Measurements from ENCODE around the gene POC1B. TPM values are rescaled to one million over a fixed set of nuclear protein-coding genes. Genes with fewer than 3 reads are reported as not detected.

POC1B gene
- total RNA-seq, 1 experiment from 2014 or later: 14.1 TPM

DNA sequence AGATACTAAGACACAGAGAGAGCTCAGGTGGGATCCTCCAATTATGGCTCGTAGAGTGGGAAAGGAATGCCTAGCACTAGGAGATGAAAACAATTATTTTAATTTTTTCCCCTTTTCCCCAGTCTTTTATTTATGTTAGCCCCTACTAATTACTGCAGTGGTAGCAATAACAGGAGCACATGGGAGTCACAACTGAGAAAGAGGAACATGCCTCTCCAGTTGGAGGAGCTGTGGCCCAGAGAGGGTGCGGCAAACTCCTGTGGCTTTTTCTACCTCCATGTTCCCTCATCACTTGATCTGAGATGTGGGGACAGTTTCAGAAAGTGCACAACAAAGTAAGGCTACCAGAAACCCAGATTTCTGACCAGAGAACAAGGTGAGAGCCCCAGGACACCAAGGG, 25.9 kb upstream of the POC1B start:
- H3K4me3 Mint-ChIP-seq (ENCODE audit: unreplicated experiment): no peak overlapping the region
- no peaks in the 10 kb centered on the region for H3K4me1 Mint-ChIP-seq (ENCODE audit: low read depth, unreplicated experiment)
- POLR2A ChIA-PET: no interaction called here
- Histone ChIP-seq H3K4me3 (ENCODE audit: low read depth, low read length) (no peak overlapping the region), H3K9me3 (no peaks in the 10 kb centered on the region), H3K27me3 (replicated peaks; ENCODE audit: control insufficient read depth, insufficient read depth, low read length) (no peaks in the 10 kb centered on the region), H3K4me1 (no peaks in the 10 kb centered on the region), H3K36me3 (ENCODE audit: control insufficient read depth, insufficient read depth, low read length) (no peaks in the 10 kb centered on the region)
- no TSS peak for BruUV-seq (replicated peaks)
- no peak overlapping the region for H3K27ac Mint-ChIP-seq (ENCODE audit: unreplicated experiment)
- no peaks in the 10 kb centered on the region for H3K36me3 Mint-ChIP-seq (ENCODE audit: insufficient read depth, unreplicated experiment)
- TF ChIP-seq, protein P1, sequence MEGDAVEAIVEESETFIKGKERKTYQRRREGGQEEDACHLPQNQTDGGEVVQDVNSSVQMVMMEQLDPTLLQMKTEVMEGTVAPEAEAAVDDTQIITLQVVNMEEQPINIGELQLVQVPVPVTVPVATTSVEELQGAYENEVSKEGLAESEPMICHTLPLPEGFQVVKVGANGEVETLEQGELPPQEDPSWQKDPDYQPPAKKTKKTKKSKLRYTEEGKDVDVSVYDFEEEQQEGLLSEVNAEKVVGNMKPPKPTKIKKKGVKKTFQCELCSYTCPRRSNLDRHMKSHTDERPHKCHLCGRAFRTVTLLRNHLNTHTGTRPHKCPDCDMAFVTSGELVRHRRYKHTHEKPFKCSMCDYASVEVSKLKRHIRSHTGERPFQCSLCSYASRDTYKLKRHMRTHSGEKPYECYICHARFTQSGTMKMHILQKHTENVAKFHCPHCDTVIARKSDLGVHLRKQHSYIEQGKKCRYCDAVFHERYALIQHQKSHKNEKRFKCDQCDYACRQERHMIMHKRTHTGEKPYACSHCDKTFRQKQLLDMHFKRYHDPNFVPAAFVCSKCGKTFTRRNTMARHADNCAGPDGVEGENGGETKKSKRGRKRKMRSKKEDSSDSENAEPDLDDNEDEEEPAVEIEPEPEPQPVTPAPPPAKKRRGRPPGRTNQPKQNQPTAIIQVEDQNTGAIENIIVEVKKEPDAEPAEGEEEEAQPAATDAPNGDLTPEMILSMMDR (IDR thresholded peaks at IDR 0.05; ENCODE audit: insufficient read depth in 1 of 2, low read depth in 1 of 2, low read length in 1 of 2, severe bottlenecking in 1 of 2, unreplicated experiment in 1 of 2): no peak
- intact Hi-C loops (cut with micrococcal nuclease; ENCODE audit: unreplicated experiment): no loop called here
- no peak for DNase-seq
- no peaks in the 10 kb centered on the region for H3K27me3 Mint-ChIP-seq (ENCODE audit: insufficient read depth, unreplicated experiment)
- peaks cover 11% of the 10 kb centered on the region for H3K9me3 Mint-ChIP-seq (ENCODE audit: unreplicated experiment)
- CTCF ChIA-PET: no interaction called here

DNA sequence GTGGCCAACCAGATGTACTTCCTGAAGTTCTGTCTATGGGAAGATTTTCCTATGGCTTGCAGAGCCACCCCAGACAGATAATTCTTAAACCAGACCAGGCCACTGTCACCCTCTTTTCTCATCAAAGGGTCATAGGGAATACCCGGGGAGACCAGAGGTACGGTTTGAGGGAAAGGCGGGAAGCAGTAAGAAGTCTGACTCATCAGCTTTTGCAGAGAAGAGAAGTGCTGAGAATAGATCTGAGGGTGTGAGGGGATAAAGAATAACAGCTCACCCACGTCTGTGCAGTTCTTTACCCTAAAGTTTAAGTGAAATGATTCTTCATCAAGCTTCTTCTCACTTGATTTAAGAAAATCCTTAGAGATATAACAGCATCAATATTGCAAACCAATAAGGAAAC, 21.3 kb upstream of the POC1B start:
- POLR2A ChIA-PET: no interaction called here
- H3K9me3 Mint-ChIP-seq (ENCODE audit: unreplicated experiment): peaks cover under 1% of the 10 kb centered on the region
- peaks cover 4% of the 10 kb centered on the region for H3K4me1 ChIP-seq

DNA sequence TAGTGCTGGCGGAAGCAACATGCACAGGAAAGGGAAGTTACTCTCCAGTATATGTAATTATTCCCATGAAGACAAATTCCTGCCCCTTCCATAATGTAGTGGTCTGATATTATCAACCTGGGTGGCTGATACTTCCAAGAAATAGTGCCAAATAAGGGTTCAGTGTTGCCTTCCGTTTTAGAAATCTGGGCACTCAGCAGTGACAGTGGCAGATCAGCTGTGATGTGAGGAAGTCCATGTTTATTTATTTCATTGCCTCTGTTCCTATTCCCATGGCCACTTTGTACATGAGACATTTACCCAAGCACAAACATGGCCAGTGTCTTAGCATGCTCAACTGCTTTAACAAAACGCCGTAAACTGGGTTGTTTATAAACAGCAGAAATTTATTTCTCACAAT, 20.3 kb upstream of the POC1B start:
- ChIA-PET POLR2A (no interaction called here), CTCF (no interaction called here)
- H3K27me3 Mint-ChIP-seq (ENCODE audit: insufficient read depth, unreplicated experiment): no peaks in the 10 kb centered on the region
- no peak overlapping the region for H3K4me3 Mint-ChIP-seq (ENCODE audit: unreplicated experiment)
- DNase-seq: no peak
- intact Hi-C loops (cut with micrococcal nuclease; ENCODE audit: unreplicated experiment): loop anchor here (10.0 kb wide), 3 partner anchors 229 to 1309 kb away; no protein-coding TSS in a partner anchor
- H3K4me3 ChIP-seq (ENCODE audit: low read depth, low read length): no peak overlapping the region
- H3K36me3 ChIP-seq (ENCODE audit: control insufficient read depth, insufficient read depth, low read length): no peaks in the 10 kb centered on the region; the same call in 1 of the 2 replicates
- H3K4me1 Mint-ChIP-seq (ENCODE audit: low read depth, unreplicated experiment): no peaks in the 10 kb centered on the region
- no TSS peak for BruUV-seq (replicated peaks)
- peaks cover 4% of the 10 kb centered on the region for H3K4me1 ChIP-seq
- H3K27me3 ChIP-seq (replicated peaks; ENCODE audit: control insufficient read depth, insufficient read depth, low read length): no peaks in the 10 kb centered on the region
- no peaks in the 10 kb centered on the region for H3K9me3 ChIP-seq
- no peaks in the 10 kb centered on the region for H3K9me3 Mint-ChIP-seq (ENCODE audit: unreplicated experiment)
- no peaks in the 10 kb centered on the region for H3K36me3 Mint-ChIP-seq (ENCODE audit: insufficient read depth, unreplicated experiment)
- TF ChIP-seq, protein P1 (IDR thresholded peaks at IDR 0.05; ENCODE audit: insufficient read depth in 1 of 2, low read depth in 1 of 2, low read length in 1 of 2, severe bottlenecking in 1 of 2, unreplicated experiment in 1 of 2): no peak
- H3K27ac Mint-ChIP-seq (ENCODE audit: unreplicated experiment): no peak overlapping the region

More for the DNA sequence above, 21.3 kb upstream of the POC1B start:
- no peak for DNase-seq
- Mint-ChIP-seq H3K27ac (ENCODE audit: unreplicated experiment) (no peak overlapping the region), H3K27me3 (ENCODE audit: insufficient read depth, unreplicated experiment) (no peaks in the 10 kb centered on the region), H3K36me3 (ENCODE audit: insufficient read depth, unreplicated experiment) (no peaks in the 10 kb centered on the region), H3K4me1 (ENCODE audit: low read depth, unreplicated experiment) (no peaks in the 10 kb centered on the region), H3K4me3 (ENCODE audit: unreplicated experiment) (no peak overlapping the region)
- TF ChIP-seq, protein P1 (IDR thresholded peaks at IDR 0.05; ENCODE audit: insufficient read depth in 1 of 2, low read depth in 1 of 2, low read length in 1 of 2, severe bottlenecking in 1 of 2, unreplicated experiment in 1 of 2): no peak
- CTCF ChIA-PET: no interaction called here
- Histone ChIP-seq H3K9me3 (no peaks in the 10 kb centered on the region), H3K36me3 (ENCODE audit: control insufficient read depth, insufficient read depth, low read length) (no peaks in the 10 kb centered on the region), H3K4me3 (ENCODE audit: low read depth, low read length) (no peak overlapping the region), H3K27me3 (replicated peaks; ENCODE audit: control insufficient read depth, insufficient read depth, low read length) (no peaks in the 10 kb centered on the region)
- intact Hi-C loops (cut with micrococcal nuclease; ENCODE audit: unreplicated experiment): loop anchor here (10.0 kb wide), 3 partner anchors 228 to 1308 kb away; no protein-coding TSS in a partner anchor
- no TSS peak for BruUV-seq (replicated peaks)

Measured in Caco-2 (cell line).